ENCODE data around the gene MAPRE3.

DNA sequence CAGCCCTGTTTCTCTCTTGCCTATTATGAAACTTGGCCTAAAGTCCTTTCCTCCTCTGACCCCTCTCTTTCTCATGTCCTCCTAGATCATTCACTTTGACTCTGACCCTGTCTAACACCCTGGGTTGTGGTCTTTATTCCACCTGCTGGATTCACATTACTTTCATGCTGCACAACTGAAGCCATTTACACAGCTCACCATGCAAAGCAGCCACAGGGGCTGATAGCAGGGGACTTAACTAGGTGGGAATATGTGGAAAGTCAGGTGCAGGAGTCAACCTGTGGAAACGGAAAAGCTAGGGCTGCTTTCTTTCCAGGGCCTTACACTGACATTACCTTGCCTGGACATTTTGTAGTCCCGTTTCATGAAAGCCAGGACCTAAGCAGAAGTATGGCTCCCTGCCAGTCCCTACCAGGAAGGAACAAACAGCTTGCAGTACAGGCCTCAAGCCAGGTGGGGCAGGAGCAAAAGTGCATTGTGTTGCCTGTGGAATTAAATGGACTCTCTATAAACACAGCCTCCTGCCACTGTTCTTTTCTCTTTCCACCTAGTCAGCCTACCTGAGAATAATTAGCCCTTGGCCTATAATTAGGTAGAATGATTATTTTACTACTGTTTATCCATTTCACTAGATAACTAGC is 11.8 kb downstream of the MAPRE3 start:
- TF ChIP-seq, protein P1, sequence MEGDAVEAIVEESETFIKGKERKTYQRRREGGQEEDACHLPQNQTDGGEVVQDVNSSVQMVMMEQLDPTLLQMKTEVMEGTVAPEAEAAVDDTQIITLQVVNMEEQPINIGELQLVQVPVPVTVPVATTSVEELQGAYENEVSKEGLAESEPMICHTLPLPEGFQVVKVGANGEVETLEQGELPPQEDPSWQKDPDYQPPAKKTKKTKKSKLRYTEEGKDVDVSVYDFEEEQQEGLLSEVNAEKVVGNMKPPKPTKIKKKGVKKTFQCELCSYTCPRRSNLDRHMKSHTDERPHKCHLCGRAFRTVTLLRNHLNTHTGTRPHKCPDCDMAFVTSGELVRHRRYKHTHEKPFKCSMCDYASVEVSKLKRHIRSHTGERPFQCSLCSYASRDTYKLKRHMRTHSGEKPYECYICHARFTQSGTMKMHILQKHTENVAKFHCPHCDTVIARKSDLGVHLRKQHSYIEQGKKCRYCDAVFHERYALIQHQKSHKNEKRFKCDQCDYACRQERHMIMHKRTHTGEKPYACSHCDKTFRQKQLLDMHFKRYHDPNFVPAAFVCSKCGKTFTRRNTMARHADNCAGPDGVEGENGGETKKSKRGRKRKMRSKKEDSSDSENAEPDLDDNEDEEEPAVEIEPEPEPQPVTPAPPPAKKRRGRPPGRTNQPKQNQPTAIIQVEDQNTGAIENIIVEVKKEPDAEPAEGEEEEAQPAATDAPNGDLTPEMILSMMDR (IDR thresholded peaks at IDR 0.05), result peak; percentile 20 to 51 (median 47)
- TF ChIP-seq POLR2A (IDR thresholded peaks at IDR 0.05), result no peak

Data from right lobe of liver (tissue), 4 donors.